HepG2 (cell line): Measurements from ENCODE around the gene TTLL10. TPM values are rescaled to one million over a fixed set of nuclear protein-coding genes. Genes with fewer than 3 reads are reported as not detected.
A peak's percentile ranks its signal among the peaks of the same experiment; 100 is the strongest.

Experiments used
- BCLAF1 ChIP-seq: fragments of 450-650 bp; IDR thresholded peaks from 2 replicates; pipeline ENCODE4 v1.6.1; 2017; ENCODE audit warnings: mild to moderate bottlenecking
- DBP ChIP-seq: sonication (generic); formaldehyde crosslinking; IDR thresholded peaks from 2 replicates; pipeline ENCODE4 v1.4.0; 2020; ENCODE audit warnings: missing genetic modification reagents; ENCODE audit errors: not compliant biosample characterization
- FLYWCH1 ChIP-seq: sonication (generic); formaldehyde crosslinking; IDR thresholded peaks from 2 replicates; pipeline ENCODE4 v1.8.1; 2023; ENCODE audit warnings: mild to moderate bottlenecking, missing genetic modification reagents
- HNF4A ChIP-seq: sonication (generic); formaldehyde crosslinking; IDR thresholded peaks from 2 replicates; pipeline ENCODE4 v1.4.0; 2020; ENCODE audit warnings: missing genetic modification reagents
- KLF6 ChIP-seq: IDR thresholded peaks from 2 replicates; pipeline ENCODE4 v1.8.0; 2016; ENCODE audit warnings: missing biosample characterization, missing genetic modification reagents
- MED13 ChIP-seq: sonication (generic); formaldehyde crosslinking; IDR thresholded peaks from 2 replicates; pipeline ENCODE4 v1.5.0; 2020; ENCODE audit warnings: missing genetic modification reagents
- MED8 ChIP-seq: sonication (generic); formaldehyde crosslinking; IDR thresholded peaks from 2 replicates; pipeline ENCODE4 v1.8.1; 2023; ENCODE audit warnings: mild to moderate bottlenecking, missing genetic modification reagents; ENCODE audit not compliant: insufficient replicate concordance
- MTF1 ChIP-seq: sonication (generic); formaldehyde crosslinking; IDR thresholded peaks from 2 replicates; pipeline ENCODE4 v1.5.0; 2020; ENCODE audit warnings: missing genetic modification reagents
- NFE2L1 ChIP-seq: sonication (generic); formaldehyde crosslinking; IDR thresholded peaks from 2 replicates; pipeline ENCODE4 v1.4.0; 2020; ENCODE audit warnings: missing genetic modification reagents, mild to moderate bottlenecking, borderline replicate concordance
- PAWR ChIP-seq: sonication (generic); formaldehyde crosslinking; IDR thresholded peaks from 2 replicates; pipeline ENCODE4 v1.4.0; 2020; ENCODE audit warnings: missing genetic modification reagents, mild to moderate bottlenecking, borderline replicate concordance
- RBM22 ChIP-seq: fragments of 200-400 bp; formaldehyde crosslinking; optimal IDR thresholded peaks from 2 replicates; pipeline ENCODE3; 2017; ENCODE audit warnings: mild to moderate bottlenecking, low read length, moderate library complexity
- RFX5 ChIP-seq: IDR thresholded peaks from 2 replicates; pipeline ENCODE4 v1.6.1; 2011; ENCODE audit warnings: low read depth, low read length, improper control_type of control experiment
- SMARCE1 ChIP-seq: fragments of 450-650 bp; IDR thresholded peaks from 2 replicates; pipeline ENCODE4 v1.6.1; 2017; ENCODE audit warnings: borderline replicate concordance
- SMC3 ChIP-seq: IDR thresholded peaks from 2 replicates; pipeline ENCODE4 v1.6.1; 2011; ENCODE audit warnings: low read length, improper control_type of control experiment
- TEAD3 ChIP-seq: optimal IDR thresholded peaks from 2 replicates; pipeline ENCODE3; 2016; ENCODE audit warnings: borderline replicate concordance
- ZBTB33 ChIP-seq: sonication (generic); formaldehyde crosslinking; IDR thresholded peaks from 2 replicates; pipeline ENCODE4 v1.4.0; 2020; ENCODE audit warnings: missing genetic modification reagents
- ZNF280B ChIP-seq: sonication (generic); formaldehyde crosslinking; IDR thresholded peaks from 2 replicates; pipeline ENCODE4 v1.5.0; 2020; ENCODE audit warnings: missing genetic modification reagents, mild to moderate bottlenecking, borderline replicate concordance
- ZNF296 ChIP-seq: sonication (generic); formaldehyde crosslinking; conservative IDR thresholded peaks from 2 replicates; pipeline ENCODE4 v1.5.0; 2020; ENCODE audit warnings: mild to moderate bottlenecking, missing genetic modification reagents
- ZNF431 ChIP-seq: sonication (generic); formaldehyde crosslinking; IDR thresholded peaks from 2 replicates; pipeline ENCODE4 v1.9.0; 2022; ENCODE audit warnings: missing genetic modification reagents, low read depth, mild to moderate bottlenecking, borderline replicate concordance
- ZNF597 ChIP-seq: sonication (generic); formaldehyde crosslinking; IDR thresholded peaks from 2 replicates; pipeline ENCODE4 v1.5.0; 2020; ENCODE audit warnings: missing genetic modification reagents
- polyA plus RNA-seq, 8 experiments: library from polyadenylated mRNA; depleted of rRNA in 3 of 8; stranded (reverse) in 7 of 8; unstranded in 1 of 8; fragments of >200 nt; fragmentation: Illumina TruSeq in 4 of 8; extraction: Trizol in 4 of 8; gene quantifications; 2 replicates each; pipeline versions ENCODE4 v1.2.1 to v1.2.3, GENCODE V29; 2011 to 2016; ENCODE audit warnings: low read depth in 4 of 8, missing spikeins in 1 of 8, mixed read lengths in 1 of 8; ENCODE audit not compliant: insufficient read depth in 1 of 8
- total RNA-seq, 5 experiments: library from RNA; depleted of rRNA; stranded (reverse); fragments of >200 nt; fragmentation: Illumina TruSeq; extraction: Trizol; gene quantifications; 2 replicates each; pipeline ENCODE4 v1.2.3, GENCODE V29; 2016; ENCODE audit warnings: low read depth in 1 of 5

TTLL10 gene
- total and polyA plus RNA-seq, 2 of the 13 experiments (the other 11 are each of a cell fraction or from before 2014, with no cell fraction given): not detected

- TF ChIP-seq ZNF597 (CRISPR knock-in tag) (no peak), ZNF431 (CRISPR knock-in tag) (peak; percentile 64; the same call in 1 of the 2 replicates), ZNF296 (CRISPR knock-in tag) (peak; percentile 96), NFE2L1 (CRISPR knock-in tag) (no peak), ZBTB33 (0 out of 2 replicates have a peak, but pooled peaks have one; percentile 16), ZNF280B (no peak; the same call in 1 of the 2 replicates), BCLAF1 (no peak), HNF4A (CRISPR knock-in tag) (peak; percentile 91), FLYWCH1 (CRISPR knock-in tag) (0 out of 2 replicates have a peak, but pooled peaks have one; percentile 50), SMC3 (no peak), PAWR (CRISPR knock-in tag) (no peak), KLF6 (CRISPR knock-in tag) (peak; percentile 38; the same call in 1 of the 2 replicates), RBM22 (no peak), RFX5 (no peak), DBP (CRISPR knock-in tag) (no peak), MED8 (CRISPR knock-in tag) (peak; percentile 71), SMARCE1 (no peak), TEAD3 (CRISPR knock-in tag) (peak; percentile 70), MED13 (CRISPR knock-in tag) (no peak; the same call in 1 of the 2 replicates), MTF1 (CRISPR knock-in tag) (no peak)
These were observed 48.7 kb upstream of the TTLL10 start (continued) for GRCh38 chr1:1124786-1125642.
